ENCODE data around the gene DMXL2. TPM values are rescaled to one million over a fixed set of nuclear protein-coding genes. Genes with fewer than 3 reads are reported as not detected.

Gene DMXL2
- total and polyA plus RNA-seq, 9 of the 15 experiments (the other 6 are each of a cell fraction or from before 2014, with no cell fraction given): 9.3 to 57.7 (median 30.7) TPM

DNA sequence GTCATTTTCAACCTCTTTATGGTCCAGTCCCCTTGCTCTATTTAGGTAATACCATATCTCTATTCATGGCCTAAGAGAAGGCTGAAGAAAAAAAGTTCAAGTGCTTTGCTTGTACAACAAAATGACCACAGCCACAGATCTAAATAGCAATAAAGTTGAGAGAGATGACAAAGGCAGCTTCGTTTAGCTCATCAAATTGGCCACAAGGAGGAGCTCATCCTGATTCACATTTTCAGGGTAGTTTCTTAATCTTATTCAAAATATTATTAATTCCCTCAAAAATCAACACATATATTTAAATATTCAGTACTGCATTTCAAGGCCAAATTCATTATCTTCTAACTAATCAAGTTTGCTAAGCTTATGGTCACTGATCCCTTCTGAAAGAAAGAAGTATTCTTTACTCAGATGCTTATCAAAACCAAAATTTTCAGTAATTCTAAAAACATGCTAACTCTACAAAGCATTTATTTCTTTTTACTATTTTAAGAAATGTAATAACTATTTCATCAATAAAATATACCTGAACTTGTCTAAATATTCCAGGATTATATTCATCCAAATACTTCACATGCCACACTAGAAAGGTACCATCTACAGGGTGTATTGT lies 85.5 kb downstream of the DMXL2 start:
- in situ Hi-C loops (cut with MboI): no loop called here
- H3K9ac ChIP-seq (ENCODE audit: insufficient read depth in 1 of 2, low read depth in 2 of 2, low read length in 2 of 2): no peak overlapping the region
- ChIA-PET POLR2A (interaction anchor here (0.9 to 1.0 kb wide), 4 partner anchors 9 to 21 kb away, joined by 3 to 5 read pairs (median 4); no protein-coding TSS in a partner anchor), CTCF (ENCODE audit: low intra/inter-chr PET ratio) (interaction anchor here (0.6 to 1.2 kb wide), 4 partner anchors 61 to 381 kb away, joined by 3 to 6 read pairs (median 3); no protein-coding TSS in a partner anchor)
- H2AFZ ChIP-seq (ENCODE audit: low read depth, low read length): no peak overlapping the region
- H3K36me3 ChIP-seq (ENCODE audit: control insufficient read depth, insufficient read depth, low read length): peaks cover 30% of the 10 kb centered on the region
- no peaks in the 10 kb centered on the region for H3K9me3 ChIP-seq (replicated peaks; ENCODE audit: control insufficient read depth, insufficient read depth, low read depth, low read length)
- peak; percentile 75; the same call in 2 of the 3 replicates for ATAC-seq
- H3K27ac ChIP-seq (ENCODE audit: extremely low read depth, low read depth, low read length): no peak overlapping the region
- intact Hi-C loops (cut with micrococcal nuclease): loop anchor here (10.0 kb wide), 2 partner anchors 88 to 238 kb away; partner anchors contain the start of gene DMXL2
- DNase-seq (ENCODE audit: extremely low read depth in 1 of 4, low spot score in 3 of 4): peak; percentile 21 to 50 (median 38)
- no peaks in the 10 kb centered on the region for H3K9me1 ChIP-seq (ENCODE audit: control insufficient read depth, insufficient read depth, low read length)
- BruUV-seq (replicated peaks): no TSS peak
- H3K4me1 ChIP-seq (replicated peaks in 1 of 2; ENCODE audit: control insufficient read depth in 2 of 2, insufficient read depth in 2 of 2, low read length in 2 of 2): no peaks in the 10 kb centered on the region
- no peaks in the 10 kb centered on the region for H4K20me1 ChIP-seq (replicated peaks; ENCODE audit: control insufficient read depth, insufficient read depth, low read length)
- no peak overlapping the region for H3K4me3 ChIP-seq
- no peaks in the 10 kb centered on the region for H3K79me2 ChIP-seq (ENCODE audit: control insufficient read depth, insufficient read depth, low read length)
- 0% methylated on average over 1 of the region's 1 CpG for WGBS (ENCODE audit: insufficient coverage, low coverage, missing lambda C conversion rate)
- peak; percentile 59 for FAIRE-seq
- H3K4me2 ChIP-seq (ENCODE audit: insufficient read depth, low read length): no peak overlapping the region
- no peaks in the 10 kb centered on the region for H3K27me3 ChIP-seq (ENCODE audit: control insufficient read depth in 2 of 2, insufficient read depth in 2 of 2, low read length in 2 of 2)
- TF ChIP-seq ZNF143 (CRISPR knock-in tag; IDR thresholded peaks at IDR 0.05) (no peak), ZNF76 (CRISPR knock-in tag; IDR thresholded peaks at IDR 0.05; ENCODE audit: borderline replicate concordance) (no peak), MYC (IDR thresholded peaks at IDR 0.05; ENCODE audit: low read depth, low read length) (no peak), MYC (CRISPR knock-in tag; IDR thresholded peaks at IDR 0.05; ENCODE audit: borderline replicate concordance, low read depth) (no peak), ZKSCAN1 (IDR thresholded peaks at IDR 0.05; ENCODE audit: low read depth, low read length) (no peak), DDX20 (tag; IDR thresholded peaks at IDR 0.05; ENCODE audit: low read depth) (no peak), ZNF696 (CRISPR knock-in tag; conservative IDR thresholded peaks at IDR 0.05) (no peak), CBX3 (IDR thresholded peaks at IDR 0.05; ENCODE audit: borderline replicate concordance in 1 of 2, low read length in 2 of 2) (no peak)
- TF ChIP-seq, protein P1, sequence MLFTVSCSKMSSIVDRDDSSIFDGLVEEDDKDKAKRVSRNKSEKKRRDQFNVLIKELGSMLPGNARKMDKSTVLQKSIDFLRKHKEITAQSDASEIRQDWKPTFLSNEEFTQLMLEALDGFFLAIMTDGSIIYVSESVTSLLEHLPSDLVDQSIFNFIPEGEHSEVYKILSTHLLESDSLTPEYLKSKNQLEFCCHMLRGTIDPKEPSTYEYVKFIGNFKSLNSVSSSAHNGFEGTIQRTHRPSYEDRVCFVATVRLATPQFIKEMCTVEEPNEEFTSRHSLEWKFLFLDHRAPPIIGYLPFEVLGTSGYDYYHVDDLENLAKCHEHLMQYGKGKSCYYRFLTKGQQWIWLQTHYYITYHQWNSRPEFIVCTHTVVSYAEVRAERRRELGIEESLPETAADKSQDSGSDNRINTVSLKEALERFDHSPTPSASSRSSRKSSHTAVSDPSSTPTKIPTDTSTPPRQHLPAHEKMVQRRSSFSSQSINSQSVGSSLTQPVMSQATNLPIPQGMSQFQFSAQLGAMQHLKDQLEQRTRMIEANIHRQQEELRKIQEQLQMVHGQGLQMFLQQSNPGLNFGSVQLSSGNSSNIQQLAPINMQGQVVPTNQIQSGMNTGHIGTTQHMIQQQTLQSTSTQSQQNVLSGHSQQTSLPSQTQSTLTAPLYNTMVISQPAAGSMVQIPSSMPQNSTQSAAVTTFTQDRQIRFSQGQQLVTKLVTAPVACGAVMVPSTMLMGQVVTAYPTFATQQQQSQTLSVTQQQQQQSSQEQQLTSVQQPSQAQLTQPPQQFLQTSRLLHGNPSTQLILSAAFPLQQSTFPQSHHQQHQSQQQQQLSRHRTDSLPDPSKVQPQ (CRISPR knock-in tag; IDR thresholded peaks at IDR 0.05; ENCODE audit: borderline replicate concordance): no peak
- TF ChIP-seq, protein P2, sequence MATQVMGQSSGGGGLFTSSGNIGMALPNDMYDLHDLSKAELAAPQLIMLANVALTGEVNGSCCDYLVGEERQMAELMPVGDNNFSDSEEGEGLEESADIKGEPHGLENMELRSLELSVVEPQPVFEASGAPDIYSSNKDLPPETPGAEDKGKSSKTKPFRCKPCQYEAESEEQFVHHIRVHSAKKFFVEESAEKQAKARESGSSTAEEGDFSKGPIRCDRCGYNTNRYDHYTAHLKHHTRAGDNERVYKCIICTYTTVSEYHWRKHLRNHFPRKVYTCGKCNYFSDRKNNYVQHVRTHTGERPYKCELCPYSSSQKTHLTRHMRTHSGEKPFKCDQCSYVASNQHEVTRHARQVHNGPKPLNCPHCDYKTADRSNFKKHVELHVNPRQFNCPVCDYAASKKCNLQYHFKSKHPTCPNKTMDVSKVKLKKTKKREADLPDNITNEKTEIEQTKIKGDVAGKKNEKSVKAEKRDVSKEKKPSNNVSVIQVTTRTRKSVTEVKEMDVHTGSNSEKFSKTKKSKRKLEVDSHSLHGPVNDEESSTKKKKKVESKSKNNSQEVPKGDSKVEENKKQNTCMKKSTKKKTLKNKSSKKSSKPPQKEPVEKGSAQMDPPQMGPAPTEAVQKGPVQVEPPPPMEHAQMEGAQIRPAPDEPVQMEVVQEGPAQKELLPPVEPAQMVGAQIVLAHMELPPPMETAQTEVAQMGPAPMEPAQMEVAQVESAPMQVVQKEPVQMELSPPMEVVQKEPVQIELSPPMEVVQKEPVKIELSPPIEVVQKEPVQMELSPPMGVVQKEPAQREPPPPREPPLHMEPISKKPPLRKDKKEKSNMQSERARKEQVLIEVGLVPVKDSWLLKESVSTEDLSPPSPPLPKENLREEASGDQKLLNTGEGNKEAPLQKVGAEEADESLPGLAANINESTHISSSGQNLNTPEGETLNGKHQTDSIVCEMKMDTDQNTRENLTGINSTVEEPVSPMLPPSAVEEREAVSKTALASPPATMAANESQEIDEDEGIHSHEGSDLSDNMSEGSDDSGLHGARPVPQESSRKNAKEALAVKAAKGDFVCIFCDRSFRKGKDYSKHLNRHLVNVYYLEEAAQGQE (IDR thresholded peaks at IDR 0.05; ENCODE audit: borderline replicate concordance): peak; percentile 34; the same call in 1 of the 2 replicates
- TF ChIP-seq, protein P2 (CRISPR knock-in tag; IDR thresholded peaks at IDR 0.05; ENCODE audit: low read depth): no peak
